GM19099 (cell line): ENCODE measurements around the gene GFRA3.
A peak's percentile ranks its signal among the peaks of the same experiment; 100 is the strongest.

Experiments used
- POLR2A ChIP-seq: IDR thresholded peaks from 3 replicates; pipeline ENCODE4 v1.6.1; 2011; ENCODE audit warnings: low read depth; ENCODE audit not compliant: insufficient read length; ENCODE audit errors: extremely low read depth

The GFRA3 gene

GRCh38 chr5:138230261-138230660 is 44.2 kb downstream of the GFRA3 start:
- TF ChIP-seq POLR2A: no peak

GRCh38 chr5:138229387-138229786 is 45.0 kb downstream of the GFRA3 start:
- TF ChIP-seq POLR2A: no peak

GRCh38 chr5:138226910-138227309 is 47.5 kb downstream of the GFRA3 start:
- TF ChIP-seq POLR2A: no peak

- TF ChIP-seq POLR2A: no peak
Measured at GRCh38 chr5:138224712-138225111, 49.7 kb downstream of the GFRA3 start.

GRCh38 chr5:138223532-138223931 is 50.9 kb downstream of the GFRA3 start:
- no peak for TF ChIP-seq POLR2A

- no peak for TF ChIP-seq POLR2A
Measured at GRCh38 chr5:138216799-138217198, 57.6 kb downstream of the GFRA3 start.

- peak; percentile 88 for TF ChIP-seq POLR2A
Measured at GRCh38 chr5:138213161-138214029, 61.0 kb downstream of the GFRA3 start, which contains the start of gene CDC23. TSS of gene CDC23 (minus strand) at chr5:138213323. CDS start at chr5:138213312, 11 bp downstream.

GRCh38 chr5:138212828-138213160 is 61.6 kb downstream of the GFRA3 start:
- TF ChIP-seq POLR2A: no peak

GRCh38 chr5:138210985-138211384 is 63.4 kb downstream of the GFRA3 start:
- no peak for TF ChIP-seq POLR2A
